Gastrocnemius medialis (tissue), 4 donors: ENCODE data around the gene SSTR3.

Experiments
- CTCF ChIP-seq, 5 experiments: fragments of 450-650 bp in 3 of 5; fragments of 200-600 bp in 2 of 5; sonication (generic) in 2 of 5; IDR thresholded peaks in 4 of 5; conservative IDR thresholded peaks in 1 of 5; 1 replicate in 4 of 5; 2 replicates in 1 of 5; pipeline ENCODE4 v1.5.1; 2016 to 2019; ENCODE audit warnings: antibody characterized with exemption in 5 of 5, mild to moderate bottlenecking in 3 of 5, moderate library complexity in 3 of 5
- POLR2A ChIP-seq, 2 donors: fragments of 450-650 bp; IDR thresholded peaks; one replicate each; pipeline ENCODE4 v1.6.1; 2017; ENCODE audit warnings: antibody characterized with exemption in 2 of 2, mild to moderate bottlenecking in 2 of 2, moderate library complexity in 2 of 2

- TF ChIP-seq CTCF (IDR thresholded peaks at IDR 0.05 in 4 of 5, conservative IDR thresholded peaks at IDR 0.05 in 1 of 5) = no peak
- TF ChIP-seq POLR2A (IDR thresholded peaks at IDR 0.05) = no peak
These were observed 35.1 kb downstream of the SSTR3 start for GRCh38 chr22:37177221-37177620.
